ENCODE results near the gene ZFR2.

- TF ChIP-seq CTCF (IDR thresholded peaks at IDR 0.05; ENCODE audit: low read depth, low read length, poor library complexity, severe bottlenecking) (no peak), EZH2phosphoT487 (IDR thresholded peaks at IDR 0.05; ENCODE audit: borderline replicate concordance, low read length) (no peak)
Measured at GRCh38 chr19:3826163-3826562, 42.7 kb downstream of the ZFR2 start.
